Breast epithelium (tissue), 4 donors: ENCODE data around the gene HRK. TPM values are rescaled to one million over a fixed set of nuclear protein-coding genes. Genes with fewer than 3 reads are reported as not detected.

Experiments
- DNase-seq, 2 donors: peaks; one replicate each; pipeline ENCODE4 v3.0.0-alpha.2; 2019; ENCODE audit warnings: low spot score in 2 of 2
- H3K27ac ChIP-seq, 2 donors: fragments of 200-600 bp; sonication (generic) in 1 of 2; one replicate each; pipeline ENCODE4 v1.5.1; 2016 to 2019; ENCODE audit warnings: mild to moderate bottlenecking in 1 of 2
- H3K27me3 ChIP-seq, 2 donors: fragments of 200-600 bp; sonication (generic) in 1 of 2; one replicate each; pipeline versions ENCODE4 v1.5.1 to v1.6.0; 2017 to 2019; ENCODE audit warnings: control low read depth in 1 of 2, mild to moderate bottlenecking in 1 of 2
- H3K36me3 ChIP-seq: fragments of 200-600 bp; one replicate; pipeline ENCODE4 v1.5.1; 2019
- H3K4me1 ChIP-seq, 2 donors: fragments of 200-600 bp; sonication (generic); one replicate each; pipeline ENCODE4 v1.5.1; 2016 to 2019; ENCODE audit warnings: control low read depth in 1 of 2
- H3K4me3 ChIP-seq, 3 donors: fragments of 200-600 bp; sonication (generic); 1 replicate in 2 of 3; 2 replicates in 1 of 3; pipeline ENCODE4 v1.5.1; 2016 to 2019; ENCODE audit warnings: mild to moderate bottlenecking in 3 of 3, moderate library complexity in 2 of 3
- H3K9me3 ChIP-seq, 2 donors: fragments of 200-600 bp; sonication (generic) in 1 of 2; one replicate each; pipeline ENCODE4 v1.5.1; 2016 to 2019; ENCODE audit warnings: control low read depth in 1 of 2
- CTCF ChIP-seq, 3 donors: fragments of 450-650 bp; IDR thresholded peaks; one replicate each; pipeline ENCODE4 v1.5.1; 2016 to 2017; ENCODE audit warnings: antibody characterized with exemption in 3 of 3, mild to moderate bottlenecking in 3 of 3, moderate library complexity in 3 of 3
- POLR2A ChIP-seq: fragments of 450-650 bp; IDR thresholded peaks from one replicate; pipeline ENCODE4 v1.6.1; 2016; ENCODE audit warnings: antibody characterized with exemption, mild to moderate bottlenecking, moderate library complexity
- POLR2AphosphoS5 ChIP-seq, 3 donors: sonication (generic); formaldehyde crosslinking; IDR thresholded peaks; one replicate each; pipeline ENCODE4 v1.6.1; 2017; ENCODE audit warnings: antibody characterized with exemption in 3 of 3
- intact Hi-C: fragments of 100-400 bp; cut with DNase I; formaldehyde crosslinking; loops from one replicate; pipeline ENCODE4 v1.15.1; 2023; ENCODE audit warnings: low total_unique reads
- total RNA-seq, 3 donors: library from RNA; depleted of rRNA; stranded (reverse); fragments of >200 nt; gene quantifications; one replicate each; pipeline ENCODE4 v1.1.0, GENCODE V29; 2016

HRK gene
- total RNA-seq, 3 donors from 2014 or later, result 0.15 to 0.33 (median 0.16) TPM

DNA sequence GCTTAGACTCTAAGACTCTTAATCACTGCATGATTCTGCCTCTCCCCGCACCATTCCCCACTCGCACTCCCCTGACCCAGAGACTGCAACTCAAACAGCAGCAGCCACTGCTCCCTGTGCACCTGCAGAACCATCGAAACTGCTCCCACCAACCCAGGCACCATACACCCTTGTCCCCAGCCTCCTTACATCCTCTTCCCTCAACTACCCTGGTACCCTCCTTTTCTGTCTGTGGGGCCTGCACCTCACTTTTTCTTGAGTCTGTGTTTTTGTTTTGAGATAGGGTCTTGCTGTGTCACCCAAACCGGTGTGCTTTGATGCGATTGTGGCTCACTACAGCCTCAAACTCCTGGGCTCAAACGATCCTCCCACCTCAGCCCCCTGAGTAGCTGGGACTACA is 73.7 kb downstream of the HRK start:
- Histone ChIP-seq H3K9me3 (no peaks in the 10 kb centered on the region), H3K27me3 (no peaks in the 10 kb centered on the region), H3K27ac (no peak overlapping the region), H3K4me1 (no peaks in the 10 kb centered on the region), H3K4me3 (no peak overlapping the region), H3K36me3 (no peaks in the 10 kb centered on the region)
- TF ChIP-seq POLR2AphosphoS5 (IDR thresholded peaks at IDR 0.05) (no peak), CTCF (IDR thresholded peaks at IDR 0.05) (no peak), POLR2A (no peak)
- intact Hi-C loops, result no loop called here
- DNase-seq, result no peak

GRCh38 chr12:116806845-116807440 is 74.3 kb downstream of the HRK start:
- intact Hi-C loops, result no loop called here
- no peak for DNase-seq
- no peak overlapping the region for H3K27ac ChIP-seq
- no peaks in the 10 kb centered on the region for H3K4me1 ChIP-seq
- no peaks in the 10 kb centered on the region for H3K36me3 ChIP-seq
- H3K4me3 ChIP-seq, result no peak overlapping the region
- no peaks in the 10 kb centered on the region for H3K9me3 ChIP-seq
- TF ChIP-seq CTCF (IDR thresholded peaks at IDR 0.05), result no peak
- TF ChIP-seq POLR2AphosphoS5 (IDR thresholded peaks at IDR 0.05), result no peak
- no peak for TF ChIP-seq POLR2A
- no peaks in the 10 kb centered on the region for H3K27me3 ChIP-seq

Other genes starting within 250 kb of the HRK start
- 10 to 100 TPM; 13.8 to 18.4 (median 15.7) TPM for gene SPRING1, start 143.4 kb downstream of the HRK start, total RNA-seq
- 1 to 10 TPM in 2 of 3 donors, under 1 TPM in 1; under 0.01 to 1.9 (median 1.6) TPM for gene RNFT2, start 143.1 kb downstream of the HRK start, total RNA-seq
- gene FBXW8, start 29.5 kb upstream of the HRK start, total RNA-seq, result 10 to 100 TPM; 14.9 to 22.3 (median 16.4) TPM
- 10 to 100 TPM in 1 of 3 donors, 1 to 10 TPM in 2; 3.8 to 45.1 (median 7.2) TPM for gene TESC, start 218.0 kb upstream of the HRK start, total RNA-seq